ENCODE results near the gene CYP27B1.
A peak's percentile ranks its signal among the peaks of the same experiment; 100 is the strongest.

CYP27B1 gene

DNA sequence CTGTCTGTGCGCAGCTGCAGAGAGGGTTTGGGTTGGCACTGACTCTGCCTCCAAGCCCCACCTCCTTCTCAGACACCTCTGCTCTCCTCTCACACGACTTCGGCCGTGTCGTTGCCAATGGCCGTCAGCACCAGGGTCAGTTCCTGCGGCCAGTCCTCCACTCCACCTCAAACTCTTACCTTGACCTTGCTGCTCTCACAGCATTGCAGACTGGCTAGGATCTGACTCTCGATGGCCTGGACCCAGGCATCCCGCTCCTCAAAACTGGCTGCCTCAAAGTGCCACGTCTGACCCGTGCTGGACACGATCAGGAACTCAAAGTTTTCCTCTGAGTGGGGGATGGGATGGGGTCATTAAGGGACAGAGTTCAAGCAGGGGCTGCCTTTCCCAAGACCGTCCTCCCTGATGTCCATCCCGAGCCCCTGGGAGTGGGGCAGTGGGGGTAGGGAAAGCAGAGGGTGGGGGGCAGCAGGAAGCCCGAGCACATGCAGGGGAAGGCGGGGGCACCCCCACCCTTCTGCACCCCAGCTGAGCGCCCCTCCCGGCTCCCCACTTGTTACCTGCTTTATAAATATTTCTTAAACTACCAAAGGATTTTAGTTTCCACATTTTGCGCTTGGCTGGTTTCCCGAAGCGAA lies 39.0 kb downstream of the CYP27B1 start:
- Histone ChIP-seq H3K27ac (ENCODE audit: low read depth, low read length) (no peak overlapping the region), H3K4me1 (ENCODE audit: control insufficient read depth in 1 of 2, insufficient read depth in 2 of 2, low read length in 2 of 2) (peaks cover 5 to 16% of the 10 kb centered on the region in 2 donors), H3K9ac (ENCODE audit: low read depth in 1 of 2, low read length in 2 of 2) (no peak overlapping the region), H3K9me3 (ENCODE audit: control insufficient read depth in 1 of 2, low read length in 2 of 2) (no peaks in the 10 kb centered on the region), H3K36me3 (ENCODE audit: control insufficient read depth in 1 of 2, insufficient read depth in 2 of 2, low read length in 2 of 2) (peaks cover 0 to 4% of the 10 kb centered on the region in 2 donors), H3K27me3 (ENCODE audit: control insufficient read depth in 1 of 2, insufficient read depth in 2 of 2, low read length in 2 of 2) (peaks cover 18 to 21% of the 10 kb centered on the region in 2 donors), H3K4me3 (ENCODE audit: low read depth in 1 of 2, low read length in 2 of 2) (no peak overlapping the region)

DNA sequence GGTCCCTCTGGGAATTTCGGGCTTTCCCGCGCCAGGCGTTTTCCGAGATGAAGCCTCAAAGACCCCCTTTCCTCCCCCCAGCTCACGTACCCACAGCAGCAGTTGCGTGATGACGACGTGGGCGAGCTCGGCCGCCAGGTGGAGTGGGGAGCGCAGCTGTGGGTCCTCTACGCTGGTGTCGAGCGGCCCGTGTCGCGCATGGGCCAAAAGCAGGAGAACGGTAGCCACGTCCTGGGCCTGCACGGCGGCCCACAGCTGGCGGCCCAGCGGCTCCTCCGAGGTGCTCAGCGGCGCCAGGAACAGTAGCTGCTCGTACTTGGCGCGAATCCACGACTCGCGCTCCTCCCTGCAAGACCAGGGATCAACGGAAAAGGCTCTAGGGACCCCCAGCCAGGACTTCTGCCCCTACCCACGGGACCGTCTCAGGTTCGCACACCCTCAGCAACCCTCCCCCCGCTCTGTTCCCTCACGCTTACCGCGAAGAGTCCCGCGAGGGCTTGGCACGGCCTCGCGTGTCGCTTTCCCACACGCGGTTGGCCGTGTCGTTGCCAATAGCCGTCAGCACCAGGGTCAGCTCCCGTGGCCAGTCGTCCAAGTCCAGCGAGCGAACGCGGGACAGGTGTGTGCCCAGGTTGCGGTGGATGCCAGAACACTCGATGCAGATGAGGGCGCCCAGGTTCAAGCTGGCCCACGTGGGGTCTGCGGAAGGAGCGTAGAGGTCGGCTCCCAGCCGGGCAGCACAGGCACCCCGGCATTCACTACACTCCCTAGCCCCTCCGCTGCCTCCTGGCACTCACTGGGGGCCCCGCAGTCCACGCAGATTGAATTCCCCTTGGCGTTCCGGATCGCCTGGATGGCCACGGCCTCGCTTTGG lies 39.8 kb downstream of the CYP27B1 start:
- Histone ChIP-seq H3K4me3 (ENCODE audit: low read depth in 1 of 2, low read length in 2 of 2) (peak overlapping the region; percentile 82 to 90), H3K9ac (ENCODE audit: low read depth in 1 of 2, low read length in 2 of 2) (no peak overlapping the region), H3K9me3 (ENCODE audit: control insufficient read depth in 1 of 2, low read length in 2 of 2) (no peaks in the 10 kb centered on the region), H3K27me3 (ENCODE audit: control insufficient read depth in 1 of 2, insufficient read depth in 2 of 2, low read length in 2 of 2) (peaks cover 17 to 18% of the 10 kb centered on the region in 2 donors), H3K4me1 (ENCODE audit: control insufficient read depth in 1 of 2, insufficient read depth in 2 of 2, low read length in 2 of 2) (peaks cover 5 to 16% of the 10 kb centered on the region in 2 donors), H3K27ac (ENCODE audit: low read depth, low read length) (no peak overlapping the region), H3K36me3 (ENCODE audit: control insufficient read depth in 1 of 2, insufficient read depth in 2 of 2, low read length in 2 of 2) (peaks cover 0 to 4% of the 10 kb centered on the region in 2 donors)

DNA sequence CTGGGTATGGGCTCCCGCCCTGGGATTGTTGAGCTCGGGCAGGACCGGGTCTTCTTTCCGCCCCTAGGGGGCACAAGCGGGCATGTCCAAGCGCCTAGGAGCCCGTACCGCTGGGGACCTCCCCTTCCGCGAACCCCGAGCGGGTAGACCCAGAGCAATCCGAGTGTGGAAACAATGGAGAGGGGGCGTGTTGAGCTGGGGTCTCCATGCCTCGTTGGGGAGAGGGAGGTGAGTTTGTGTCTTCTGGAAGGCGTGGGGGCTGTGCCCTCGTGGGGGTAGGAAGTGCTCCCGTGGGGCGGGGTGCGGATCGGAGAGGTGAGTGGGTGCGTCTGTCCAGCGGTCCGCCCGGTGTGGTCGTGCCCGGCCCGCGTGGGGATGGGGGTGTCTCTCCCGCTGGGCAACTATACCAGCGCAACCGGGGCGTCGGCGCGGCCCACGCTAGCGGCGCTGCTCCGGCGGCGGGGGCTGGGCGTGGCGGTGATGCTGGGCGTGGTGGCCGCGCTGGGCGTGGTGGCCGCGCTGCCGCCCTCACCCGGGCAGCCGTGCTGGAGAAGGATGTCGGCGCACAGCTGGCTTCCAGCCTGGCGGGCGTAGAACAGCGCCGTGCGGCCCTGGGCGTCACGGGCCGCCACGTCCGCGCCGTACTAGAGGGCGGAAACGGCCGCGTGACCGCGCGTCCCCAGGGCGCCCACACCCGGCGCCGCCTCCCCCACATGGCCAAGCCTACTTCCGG lies 40.6 kb downstream of the CYP27B1 start:
- Histone ChIP-seq H3K9me3 (ENCODE audit: control insufficient read depth in 1 of 2, low read length in 2 of 2) (no peaks in the 10 kb centered on the region), H3K9ac (ENCODE audit: low read depth in 1 of 2, low read length in 2 of 2) (peak overlapping the region; percentile 48 to 51), H3K4me1 (ENCODE audit: control insufficient read depth in 1 of 2, insufficient read depth in 2 of 2, low read length in 2 of 2) (peaks cover 5 to 16% of the 10 kb centered on the region in 2 donors), H3K4me3 (ENCODE audit: low read depth in 1 of 2, low read length in 2 of 2) (peak overlapping the region; percentile 82 to 90), H3K27me3 (ENCODE audit: control insufficient read depth in 1 of 2, insufficient read depth in 2 of 2, low read length in 2 of 2) (peaks cover 17 to 18% of the 10 kb centered on the region in 2 donors), H3K27ac (ENCODE audit: low read depth, low read length) (peak overlapping the region; percentile 20), H3K36me3 (ENCODE audit: control insufficient read depth in 1 of 2, insufficient read depth in 2 of 2, low read length in 2 of 2) (peaks cover 4 to 10% of the 10 kb centered on the region in 2 donors)

DNA sequence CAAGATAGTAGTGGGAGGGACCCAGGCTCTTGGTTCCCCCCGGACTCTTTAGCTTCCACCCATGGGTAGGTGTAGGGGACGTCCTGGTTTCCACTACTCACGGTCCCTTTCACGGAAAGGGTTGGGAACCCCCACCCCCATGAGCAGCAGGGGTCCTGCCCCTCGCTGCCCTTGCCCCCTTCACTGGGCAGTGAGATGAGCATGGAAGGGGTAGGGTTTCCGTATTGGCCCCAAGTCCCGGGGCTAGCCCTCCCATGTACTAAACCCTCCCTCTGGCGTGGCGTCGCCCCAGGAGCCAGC lies 41.1 kb downstream of the CYP27B1 start:
- Histone ChIP-seq H3K27me3 (ENCODE audit: control insufficient read depth in 1 of 2, insufficient read depth in 2 of 2, low read length in 2 of 2) (peaks cover 14 to 17% of the 10 kb centered on the region in 2 donors), H3K36me3 (ENCODE audit: control insufficient read depth in 1 of 2, insufficient read depth in 2 of 2, low read length in 2 of 2) (peaks cover 5 to 16% of the 10 kb centered on the region in 2 donors), H3K4me3 (ENCODE audit: low read depth in 1 of 2, low read length in 2 of 2) (peak overlapping the region; percentile 82 to 90), H3K4me1 (ENCODE audit: control insufficient read depth in 1 of 2, insufficient read depth in 2 of 2, low read length in 2 of 2) (peaks cover 5 to 16% of the 10 kb centered on the region in 2 donors), H3K9me3 (ENCODE audit: control insufficient read depth in 1 of 2, low read length in 2 of 2) (no peaks in the 10 kb centered on the region), H3K27ac (ENCODE audit: low read depth, low read length) (no peak overlapping the region), H3K9ac (ENCODE audit: low read depth in 1 of 2, low read length in 2 of 2) (no peak overlapping the region)

DNA sequence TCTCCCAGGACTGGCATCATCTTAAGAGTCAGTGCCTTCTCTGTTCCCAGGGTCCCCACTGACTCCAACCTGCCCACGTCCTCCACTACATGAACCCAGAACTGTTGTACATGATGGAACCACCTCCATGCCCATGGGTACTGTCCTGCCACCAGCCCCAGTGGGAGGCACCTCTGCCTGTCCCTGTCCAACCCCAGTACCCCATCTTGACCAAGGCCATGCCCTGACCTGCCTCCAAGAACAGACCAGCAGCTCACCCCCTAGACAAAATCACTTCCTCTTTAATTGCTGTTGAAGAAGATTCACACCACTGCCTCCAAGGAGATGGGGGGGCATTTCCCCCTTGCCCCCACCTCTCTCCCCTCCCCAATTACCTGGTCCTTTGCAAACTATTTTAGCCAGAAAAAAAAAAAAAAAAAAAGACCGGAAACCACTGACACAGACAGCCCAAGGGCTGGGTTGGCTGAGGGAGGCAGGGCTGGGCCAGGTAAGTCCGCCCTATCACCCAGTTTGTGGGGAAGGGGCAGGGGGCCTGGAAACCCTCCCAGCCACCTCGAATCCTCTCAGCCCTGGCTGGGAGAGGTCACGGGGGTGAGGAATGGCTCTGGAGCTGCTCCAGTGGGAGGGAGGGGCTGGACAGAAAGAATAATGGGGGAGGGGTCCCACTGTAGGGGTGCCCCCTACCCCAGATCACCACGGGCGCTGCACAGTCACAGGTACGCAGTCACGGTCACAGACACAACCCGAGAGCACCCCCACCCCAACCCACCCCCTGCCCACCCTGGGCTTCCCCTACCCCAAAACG lies 41.7 kb downstream of the CYP27B1 start:
- Histone ChIP-seq H3K4me1 (ENCODE audit: control insufficient read depth in 1 of 2, insufficient read depth in 2 of 2, low read length in 2 of 2) (peaks cover 5 to 16% of the 10 kb centered on the region in 2 donors), H3K4me3 (ENCODE audit: low read depth in 1 of 2, low read length in 2 of 2) (no peak overlapping the region), H3K27ac (ENCODE audit: low read depth, low read length) (no peak overlapping the region), H3K36me3 (ENCODE audit: control insufficient read depth in 1 of 2, insufficient read depth in 2 of 2, low read length in 2 of 2) (peaks cover 12 to 18% of the 10 kb centered on the region in 2 donors), H3K9ac (ENCODE audit: low read depth in 1 of 2, low read length in 2 of 2) (no peak overlapping the region), H3K27me3 (ENCODE audit: control insufficient read depth in 1 of 2, insufficient read depth in 2 of 2, low read length in 2 of 2) (peaks cover 13 to 14% of the 10 kb centered on the region in 2 donors), H3K9me3 (ENCODE audit: control insufficient read depth in 1 of 2, low read length in 2 of 2) (no peaks in the 10 kb centered on the region)

DNA sequence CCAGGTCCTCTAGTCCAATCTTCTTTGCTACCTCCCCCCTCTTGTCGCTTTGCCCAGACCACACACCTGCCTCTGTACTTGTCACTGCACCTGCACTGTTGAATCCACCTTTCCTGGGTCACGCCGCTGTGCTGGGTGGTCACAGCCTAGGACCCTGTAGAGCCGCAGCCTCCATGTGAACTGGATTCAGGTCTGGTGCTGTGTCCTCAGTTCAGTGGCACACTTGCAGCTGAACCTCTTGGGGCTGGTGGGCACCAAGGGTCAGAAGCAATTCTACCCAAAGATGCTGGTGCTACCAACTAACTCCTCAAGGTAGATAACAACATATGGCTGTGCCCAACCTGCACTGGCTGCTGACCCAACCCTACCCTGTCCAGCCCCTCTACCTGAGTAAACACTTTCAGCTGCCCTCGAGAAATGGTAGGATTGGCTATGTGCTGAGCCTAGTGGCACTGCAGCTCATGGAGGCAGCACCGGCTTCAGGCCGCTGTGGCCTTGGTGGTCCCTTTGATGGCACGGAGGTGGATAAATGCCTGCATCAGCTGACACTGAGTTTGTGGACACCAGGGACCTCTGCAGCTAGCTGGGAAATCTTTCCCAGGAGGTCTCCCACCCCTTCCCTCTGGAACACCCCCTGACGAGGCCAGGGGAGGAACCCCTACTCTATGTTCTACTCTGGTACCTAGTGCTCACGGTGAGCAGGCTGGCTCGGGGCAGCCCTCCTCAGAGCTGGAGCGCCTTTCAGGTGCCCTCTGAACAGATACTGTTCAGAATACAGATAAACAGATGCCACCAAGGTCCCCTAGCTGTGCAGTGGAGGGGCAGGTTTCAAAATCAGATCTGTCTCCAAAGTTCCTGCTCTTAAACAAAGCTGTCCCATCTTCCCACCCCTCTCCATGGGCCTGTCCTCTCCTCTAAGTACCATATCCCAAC lies 42.6 kb downstream of the CYP27B1 start:
- Histone ChIP-seq H3K9ac (ENCODE audit: low read depth in 1 of 2, low read length in 2 of 2) (no peak overlapping the region), H3K27ac (ENCODE audit: low read depth, low read length) (no peak overlapping the region), H3K4me3 (ENCODE audit: low read depth in 1 of 2, low read length in 2 of 2) (no peak overlapping the region), H3K9me3 (ENCODE audit: control insufficient read depth in 1 of 2, low read length in 2 of 2) (no peaks in the 10 kb centered on the region), H3K36me3 (ENCODE audit: control insufficient read depth in 1 of 2, insufficient read depth in 2 of 2, low read length in 2 of 2) (peaks cover 20 to 27% of the 10 kb centered on the region in 2 donors), H3K27me3 (ENCODE audit: control insufficient read depth in 1 of 2, insufficient read depth in 2 of 2, low read length in 2 of 2) (peaks cover 9 to 13% of the 10 kb centered on the region in 2 donors), H3K4me1 (ENCODE audit: control insufficient read depth in 1 of 2, insufficient read depth in 2 of 2, low read length in 2 of 2) (peaks cover 5 to 16% of the 10 kb centered on the region in 2 donors)

DNA sequence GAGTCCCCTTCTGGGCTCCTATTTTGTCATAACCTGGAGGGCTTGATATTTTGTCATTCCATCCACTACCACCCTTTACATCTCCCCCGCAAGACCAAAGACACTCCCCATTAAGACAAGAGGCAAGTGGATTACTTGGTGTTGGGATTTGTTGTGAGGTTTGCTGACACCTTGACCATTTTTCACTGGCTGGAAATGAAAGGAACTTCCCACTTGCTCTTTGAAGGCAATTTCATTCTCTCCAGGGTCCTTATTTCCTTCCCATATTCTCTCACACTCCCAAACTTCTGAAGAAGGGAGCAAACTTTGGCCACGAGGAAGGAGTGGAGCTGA lies 43.3 kb downstream of the CYP27B1 start:
- H3K4me1 ChIP-seq (ENCODE audit: control insufficient read depth in 1 of 2, insufficient read depth in 2 of 2, low read length in 2 of 2) = peaks cover 5 to 16% of the 10 kb centered on the region in 2 donors
- no peak overlapping the region for H3K4me3 ChIP-seq (ENCODE audit: low read depth in 1 of 2, low read length in 2 of 2)
- peaks cover 23 to 33% of the 10 kb centered on the region in 2 donors for H3K36me3 ChIP-seq (ENCODE audit: control insufficient read depth in 1 of 2, insufficient read depth in 2 of 2, low read length in 2 of 2)
- H3K9me3 ChIP-seq (ENCODE audit: control insufficient read depth in 1 of 2, low read length in 2 of 2) = no peaks in the 10 kb centered on the region
- no peak overlapping the region for H3K27ac ChIP-seq (ENCODE audit: low read depth, low read length)
- H3K9ac ChIP-seq (ENCODE audit: low read depth in 1 of 2, low read length in 2 of 2) = no peak overlapping the region
- H3K27me3 ChIP-seq (ENCODE audit: control insufficient read depth in 1 of 2, insufficient read depth in 2 of 2, low read length in 2 of 2) = peaks cover 9 to 13% of the 10 kb centered on the region in 2 donors

DNA sequence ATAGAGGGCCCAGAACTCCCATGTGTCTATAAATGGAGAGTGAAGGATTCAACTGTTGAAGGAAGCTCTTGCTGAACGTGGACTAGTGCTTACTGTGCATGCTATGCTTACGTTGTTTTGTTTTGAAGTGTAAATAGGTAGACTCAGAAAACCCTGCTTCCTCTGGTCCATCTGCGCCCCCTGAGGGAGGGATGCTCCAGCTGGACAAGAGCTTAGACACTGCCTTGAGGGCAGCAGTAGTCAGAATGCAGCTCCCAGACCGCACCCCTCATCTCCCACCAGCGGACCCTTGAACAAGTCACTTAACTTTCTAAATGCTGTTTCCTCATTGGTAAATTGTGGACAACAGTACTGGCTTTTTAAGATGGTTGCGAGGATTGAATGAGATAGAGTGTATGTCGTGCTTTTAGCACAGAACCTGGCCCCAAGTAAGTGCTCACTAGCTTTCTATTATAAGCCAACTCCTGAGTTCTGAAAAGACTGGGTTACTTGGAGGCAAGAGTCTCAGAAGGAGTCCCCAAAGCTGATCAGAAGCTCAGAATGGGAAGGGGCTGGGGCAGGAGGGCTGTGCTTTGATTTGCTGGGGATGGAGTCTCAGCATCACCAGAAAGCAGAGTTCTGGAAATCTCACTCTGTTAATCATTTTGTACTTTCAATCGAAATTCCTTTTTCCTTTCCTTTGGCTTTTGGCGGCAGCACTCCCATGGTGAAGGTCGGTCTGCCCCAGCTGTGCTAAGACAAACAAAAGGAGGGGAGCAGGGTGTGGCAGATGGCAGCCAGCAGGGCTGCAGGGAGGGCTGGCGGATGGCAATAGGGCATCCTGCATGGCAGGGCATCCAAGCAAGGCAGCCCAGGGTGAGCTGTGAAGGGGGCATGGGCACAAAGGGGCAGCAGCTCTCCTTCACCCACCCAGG lies 43.9 kb downstream of the CYP27B1 start:
- no peak overlapping the region for H3K27ac ChIP-seq (ENCODE audit: low read depth, low read length)
- peaks cover 9 to 12% of the 10 kb centered on the region in 2 donors for H3K27me3 ChIP-seq (ENCODE audit: control insufficient read depth in 1 of 2, insufficient read depth in 2 of 2, low read length in 2 of 2)
- peaks cover 29 to 40% of the 10 kb centered on the region in 2 donors for H3K36me3 ChIP-seq (ENCODE audit: control insufficient read depth in 1 of 2, insufficient read depth in 2 of 2, low read length in 2 of 2)
- no peaks in the 10 kb centered on the region for H3K9me3 ChIP-seq (ENCODE audit: control insufficient read depth in 1 of 2, low read length in 2 of 2)
- no peak overlapping the region for H3K9ac ChIP-seq (ENCODE audit: low read depth in 1 of 2, low read length in 2 of 2)
- peaks cover 5 to 16% of the 10 kb centered on the region in 2 donors for H3K4me1 ChIP-seq (ENCODE audit: control insufficient read depth in 1 of 2, insufficient read depth in 2 of 2, low read length in 2 of 2)
- H3K4me3 ChIP-seq (ENCODE audit: low read depth in 1 of 2, low read length in 2 of 2) = no peak overlapping the region

Measured in duodenal mucosa (tissue), 2 donors.